ENCODE results near the gene FOLR2.

The FOLR2 gene

GRCh38 chr11:72232260-72233055, 15.9 kb downstream of the FOLR2 start:
- Histone ChIP-seq H3K4me1 (ENCODE audit: control insufficient read depth, insufficient read depth, low read length) (no peaks in the 10 kb centered on the region), H3K27me3 (replicated peaks; ENCODE audit: control insufficient read depth, insufficient read depth, low read length) (no peaks in the 10 kb centered on the region), H3K9ac (ENCODE audit: low read length) (no peak overlapping the region), H3K36me3 (ENCODE audit: control insufficient read depth, insufficient read depth, low read length, severe bottlenecking) (peaks cover 92% of the 10 kb centered on the region), H3K9me3 (ENCODE audit: control insufficient read depth, low read length) (no peaks in the 10 kb centered on the region), H3K4me3 (ENCODE audit: low read length) (no peak overlapping the region)
- DNase-seq (ENCODE audit: low read depth): no peak

- Histone ChIP-seq H3K36me3 (ENCODE audit: control insufficient read depth, insufficient read depth, low read length, severe bottlenecking) (peaks cover 98% of the 10 kb centered on the region), H3K4me1 (ENCODE audit: control insufficient read depth, insufficient read depth, low read length) (no peaks in the 10 kb centered on the region), H3K4me3 (ENCODE audit: low read length) (no peak overlapping the region), H3K9me3 (ENCODE audit: control insufficient read depth, low read length) (no peaks in the 10 kb centered on the region), H3K9ac (ENCODE audit: low read length) (no peak overlapping the region), H3K27me3 (replicated peaks; ENCODE audit: control insufficient read depth, insufficient read depth, low read length) (no peaks in the 10 kb centered on the region)
- DNase-seq (ENCODE audit: low read depth): no peak
These were observed 16.6 kb downstream of the FOLR2 start for GRCh38 chr11:72233056-72233772.

- Histone ChIP-seq H3K4me1 (ENCODE audit: control insufficient read depth, insufficient read depth, low read length) (no peaks in the 10 kb centered on the region), H3K27me3 (replicated peaks; ENCODE audit: control insufficient read depth, insufficient read depth, low read length) (no peaks in the 10 kb centered on the region), H3K4me3 (ENCODE audit: low read length) (no peak overlapping the region), H3K36me3 (ENCODE audit: control insufficient read depth, insufficient read depth, low read length, severe bottlenecking) (peaks cover 95% of the 10 kb centered on the region), H3K9me3 (ENCODE audit: control insufficient read depth, low read length) (no peaks in the 10 kb centered on the region), H3K9ac (ENCODE audit: low read length) (no peak overlapping the region)
- DNase-seq (ENCODE audit: low read depth): no peak
These were observed 17.3 kb downstream of the FOLR2 start for GRCh38 chr11:72233773-72234513.

- DNase-seq (ENCODE audit: low read depth): no peak
- H3K4me1 ChIP-seq (ENCODE audit: control insufficient read depth, insufficient read depth, low read length): peaks cover 4% of the 10 kb centered on the region
- peaks cover 90% of the 10 kb centered on the region for H3K36me3 ChIP-seq (ENCODE audit: control insufficient read depth, insufficient read depth, low read length, severe bottlenecking)
- no peak overlapping the region for H3K9ac ChIP-seq (ENCODE audit: low read length)
- no peaks in the 10 kb centered on the region for H3K9me3 ChIP-seq (ENCODE audit: control insufficient read depth, low read length)
- no peaks in the 10 kb centered on the region for H3K27me3 ChIP-seq (replicated peaks; ENCODE audit: control insufficient read depth, insufficient read depth, low read length)
- no peak overlapping the region for H3K4me3 ChIP-seq (ENCODE audit: low read length)
These were observed 17.9 kb downstream of the FOLR2 start for GRCh38 chr11:72234514-72234830.

GRCh38 chr11:72234920-72235319, 18.3 kb downstream of the FOLR2 start:
- no peak overlapping the region for H3K9ac ChIP-seq (ENCODE audit: low read length)
- no peaks in the 10 kb centered on the region for H3K9me3 ChIP-seq (ENCODE audit: control insufficient read depth, low read length)
- peaks cover 5% of the 10 kb centered on the region for H3K4me1 ChIP-seq (ENCODE audit: control insufficient read depth, insufficient read depth, low read length)
- DNase-seq (ENCODE audit: low read depth): no peak
- H3K4me3 ChIP-seq (ENCODE audit: low read length): no peak overlapping the region
- H3K27me3 ChIP-seq (replicated peaks; ENCODE audit: control insufficient read depth, insufficient read depth, low read length): no peaks in the 10 kb centered on the region
- peaks cover 86% of the 10 kb centered on the region for H3K36me3 ChIP-seq (ENCODE audit: control insufficient read depth, insufficient read depth, low read length, severe bottlenecking)

GRCh38 chr11:72235351-72236057, 18.9 kb downstream of the FOLR2 start:
- Histone ChIP-seq H3K27me3 (replicated peaks; ENCODE audit: control insufficient read depth, insufficient read depth, low read length) (peaks cover under 1% of the 10 kb centered on the region), H3K9me3 (ENCODE audit: control insufficient read depth, low read length) (no peaks in the 10 kb centered on the region), H3K36me3 (ENCODE audit: control insufficient read depth, insufficient read depth, low read length, severe bottlenecking) (peaks cover 80% of the 10 kb centered on the region), H3K9ac (ENCODE audit: low read length) (no peak overlapping the region), H3K4me1 (ENCODE audit: control insufficient read depth, insufficient read depth, low read length) (peaks cover 9% of the 10 kb centered on the region), H3K4me3 (ENCODE audit: low read length) (no peak overlapping the region)
- no peak for DNase-seq (ENCODE audit: low read depth)

GRCh38 chr11:72236083-72236697, 19.6 kb downstream of the FOLR2 start:
- H3K9me3 ChIP-seq (ENCODE audit: control insufficient read depth, low read length): no peaks in the 10 kb centered on the region
- H3K36me3 ChIP-seq (ENCODE audit: control insufficient read depth, insufficient read depth, low read length, severe bottlenecking): peaks cover 73% of the 10 kb centered on the region
- DNase-seq (ENCODE audit: low read depth): no peak
- no peak overlapping the region for H3K4me3 ChIP-seq (ENCODE audit: low read length)
- no peak overlapping the region for H3K9ac ChIP-seq (ENCODE audit: low read length)
- peaks cover 6% of the 10 kb centered on the region for H3K27me3 ChIP-seq (replicated peaks; ENCODE audit: control insufficient read depth, insufficient read depth, low read length)
- peaks cover 9% of the 10 kb centered on the region for H3K4me1 ChIP-seq (ENCODE audit: control insufficient read depth, insufficient read depth, low read length)

GRCh38 chr11:72236774-72237111, 20.1 kb downstream of the FOLR2 start:
- no peak for DNase-seq (ENCODE audit: low read depth)
- H3K4me1 ChIP-seq (ENCODE audit: control insufficient read depth, insufficient read depth, low read length): peaks cover 9% of the 10 kb centered on the region
- H3K27me3 ChIP-seq (replicated peaks; ENCODE audit: control insufficient read depth, insufficient read depth, low read length): peaks cover 6% of the 10 kb centered on the region
- peaks cover 67% of the 10 kb centered on the region for H3K36me3 ChIP-seq (ENCODE audit: control insufficient read depth, insufficient read depth, low read length, severe bottlenecking)
- no peak overlapping the region for H3K4me3 ChIP-seq (ENCODE audit: low read length)
- H3K9me3 ChIP-seq (ENCODE audit: control insufficient read depth, low read length): no peaks in the 10 kb centered on the region
- no peak overlapping the region for H3K9ac ChIP-seq (ENCODE audit: low read length)

GRCh38 chr11:72237112-72237931, 20.7 kb downstream of the FOLR2 start:
- H3K9ac ChIP-seq (ENCODE audit: low read length): no peak overlapping the region
- DNase-seq (ENCODE audit: low read depth): no peak
- H3K4me1 ChIP-seq (ENCODE audit: control insufficient read depth, insufficient read depth, low read length): peaks cover 9% of the 10 kb centered on the region
- peaks cover 62% of the 10 kb centered on the region for H3K36me3 ChIP-seq (ENCODE audit: control insufficient read depth, insufficient read depth, low read length, severe bottlenecking)
- H3K27me3 ChIP-seq (replicated peaks; ENCODE audit: control insufficient read depth, insufficient read depth, low read length): peaks cover 11% of the 10 kb centered on the region
- no peak overlapping the region for H3K4me3 ChIP-seq (ENCODE audit: low read length)
- H3K9me3 ChIP-seq (ENCODE audit: control insufficient read depth, low read length): no peaks in the 10 kb centered on the region

- Histone ChIP-seq H3K9me3 (ENCODE audit: control insufficient read depth, low read length) (no peaks in the 10 kb centered on the region), H3K4me3 (ENCODE audit: low read length) (no peak overlapping the region), H3K36me3 (ENCODE audit: control insufficient read depth, insufficient read depth, low read length, severe bottlenecking) (peaks cover 54% of the 10 kb centered on the region), H3K4me1 (ENCODE audit: control insufficient read depth, insufficient read depth, low read length) (peaks cover 9% of the 10 kb centered on the region), H3K9ac (ENCODE audit: low read length) (no peak overlapping the region), H3K27me3 (replicated peaks; ENCODE audit: control insufficient read depth, insufficient read depth, low read length) (peaks cover 15% of the 10 kb centered on the region)
- peak; percentile 64 for DNase-seq (ENCODE audit: low read depth)
These were observed 21.5 kb downstream of the FOLR2 start for GRCh38 chr11:72238040-72238450.

Measured in adipocyte (in vitro differentiated cells).